GM18511 (cell line): ENCODE results near the gene RAP1GAP.
"Not testable (repeated sequence)": the region's sequence is repeated elsewhere in the genome, so short reads cannot be mapped to it uniquely, and the experiment has no call there.

ENCODE experiments used
- ATAC-seq: cut with Tn5 transposase; IDR thresholded peaks from one replicate; pipeline ENCODE4 v1.9.1; 2021; ENCODE audit warnings: mild to moderate bottlenecking, moderate library complexity; ENCODE audit not compliant: unreplicated experiment

RAP1GAP gene

GRCh38 chr1:21647431-21648351 lies 21.5 kb downstream of the RAP1GAP start:
- no peak for ATAC-seq

- ATAC-seq, result no peak
These were observed 23.6 kb downstream of the RAP1GAP start for GRCh38 chr1:21645550-21645949.

- no peak for ATAC-seq
These were observed 24.3 kb downstream of the RAP1GAP start for GRCh38 chr1:21644906-21645305.

GRCh38 chr1:21644348-21644747 lies 24.8 kb downstream of the RAP1GAP start:
- ATAC-seq, result no peak

- ATAC-seq, result no peak
These were observed 25.5 kb downstream of the RAP1GAP start for GRCh38 chr1:21643624-21644023.

- ATAC-seq, result no peak
These were observed 27.0 kb downstream of the RAP1GAP start for GRCh38 chr1:21641967-21642739.

- ATAC-seq, result no peak
These were observed 27.6 kb downstream of the RAP1GAP start for GRCh38 chr1:21641537-21641936.

GRCh38 chr1:21641076-21641475 lies 28.1 kb downstream of the RAP1GAP start:
- no peak for ATAC-seq

- ATAC-seq, result no peak
These were observed 28.5 kb downstream of the RAP1GAP start for GRCh38 chr1:21640653-21641052.

- no peak for ATAC-seq
These were observed 29.5 kb downstream of the RAP1GAP start for GRCh38 chr1:21639594-21640041.

GRCh38 chr1:21638531-21639341 lies 30.4 kb downstream of the RAP1GAP start:
- no peak for ATAC-seq

- no peak for ATAC-seq
These were observed 31.6 kb downstream of the RAP1GAP start for GRCh38 chr1:21637514-21637913.

GRCh38 chr1:21636029-21636428 lies 33.1 kb downstream of the RAP1GAP start:
- ATAC-seq, result no peak

GRCh38 chr1:21634806-21635535 lies 34.2 kb downstream of the RAP1GAP start:
- no peak for ATAC-seq

GRCh38 chr1:21633992-21634805 lies 35.0 kb downstream of the RAP1GAP start:
- ATAC-seq, result no peak

- no peak for ATAC-seq
These were observed 35.9 kb downstream of the RAP1GAP start for GRCh38 chr1:21633141-21633755.

- ATAC-seq, result no peak
These were observed 36.9 kb downstream of the RAP1GAP start for GRCh38 chr1:21631944-21632887.

- not testable (repeated sequence) for ATAC-seq
These were observed 37.6 kb downstream of the RAP1GAP start for GRCh38 chr1:21631590-21631943.
